GM23338 (cell line): ENCODE data around the gene AQP11. TPM values are rescaled to one million over a fixed set of nuclear protein-coding genes. Genes with fewer than 3 reads are reported as not detected.

Experiments
- ATAC-seq: fragments of 200-7000 bp; cut with Tn5 transposase; 3 replicates; pipeline ENCODE4 v1.9.1; 2020
- DNase-seq: peaks from one replicate; pipeline ENCODE4 v3.0.0-alpha.2; 2015; ENCODE audit warnings: low spot score
- H2AFZ ChIP-seq: fragments of 200-600 bp; sonication (generic); 2 replicates; pipeline ENCODE4 v1.8.0; 2016; ENCODE audit warnings: antibody characterized with exemption, mild to moderate bottlenecking, moderate library complexity
- H3F3A ChIP-seq: fragments of 200-600 bp; sonication (generic); replicated peaks from 2 replicates; pipeline ENCODE4 v1.8.0; 2017; ENCODE audit warnings: antibody characterized with exemption, mixed run types, low read depth
- H3K27ac ChIP-seq: fragments of 200-600 bp; sonication (generic); 2 replicates; pipeline ENCODE4 v1.6.1; 2016; ENCODE audit warnings: low read depth
- H3K27me3 ChIP-seq: fragments of 200-600 bp; sonication (generic); 2 replicates; pipeline ENCODE4 v1.8.0; 2016; ENCODE audit warnings: mild to moderate bottlenecking, mixed run types, moderate library complexity; ENCODE audit not compliant: insufficient read depth
- H3K36me3 ChIP-seq: fragments of 200-600 bp; sonication (generic); 2 replicates; pipeline ENCODE4 v1.8.0; 2016; ENCODE audit warnings: mild to moderate bottlenecking; ENCODE audit not compliant: insufficient read depth
- H3K4me1 ChIP-seq: fragments of 200-600 bp; sonication (generic); 2 replicates; pipeline ENCODE4 v1.8.0; 2016; ENCODE audit warnings: mild to moderate bottlenecking, moderate library complexity; ENCODE audit not compliant: insufficient read depth
- H3K4me2 ChIP-seq: fragments of 200-600 bp; sonication (generic); 2 replicates; pipeline ENCODE4 v1.7.1; 2017; ENCODE audit warnings: mixed run types
- H3K4me3 ChIP-seq: fragments of 200-600 bp; sonication (generic); 2 replicates; pipeline ENCODE4 v1.6.1; 2016; ENCODE audit warnings: mixed run types
- H3K79me2 ChIP-seq: fragments of 200-600 bp; sonication (generic); replicated peaks from 2 replicates; pipeline ENCODE4 v1.8.0; 2017; ENCODE audit warnings: mild to moderate bottlenecking; ENCODE audit not compliant: insufficient read depth
- H3K9me2 ChIP-seq: fragments of 200-600 bp; sonication (generic); 2 replicates; pipeline ENCODE4 v1.8.0; 2017; ENCODE audit not compliant: insufficient read depth
- H4K20me1 ChIP-seq: fragments of 200-600 bp; sonication (generic); replicated peaks from 2 replicates; pipeline ENCODE4 v1.8.0; 2017; ENCODE audit warnings: mild to moderate bottlenecking; ENCODE audit not compliant: insufficient read depth
- H3K27ac Mint-ChIP-seq: 2 replicates; pipeline ENCODE4 v1.8.0; 2020; ENCODE audit warnings: inconsistent platforms, mild to moderate bottlenecking, moderate library complexity, mixed read lengths
- H3K27me3 Mint-ChIP-seq: 3 replicates; pipeline ENCODE4 v1.8.0; 2022; ENCODE audit warnings: low read depth, mild to moderate bottlenecking, moderate library complexity, mixed read lengths, inconsistent platforms; ENCODE audit not compliant: insufficient read depth, poor library complexity
- H3K36me3 Mint-ChIP-seq: 3 replicates; pipeline ENCODE4 v1.8.0; 2021; ENCODE audit warnings: low read depth, mild to moderate bottlenecking, inconsistent platforms, moderate library complexity, mixed read lengths
- H3K4me1 Mint-ChIP-seq: 3 replicates; pipeline ENCODE4 v1.8.0; 2020; ENCODE audit warnings: mild to moderate bottlenecking, inconsistent platforms, mixed read lengths
- H3K4me3 Mint-ChIP-seq: 3 replicates; pipeline ENCODE4 v1.8.0; 2021; ENCODE audit warnings: moderate library complexity, mild to moderate bottlenecking, inconsistent platforms, mixed read lengths
- H3K9me3 Mint-ChIP-seq: 3 replicates; pipeline ENCODE4 v1.8.0; 2020; ENCODE audit warnings: moderate library complexity, mild to moderate bottlenecking, inconsistent platforms, mixed read lengths
- CREB1 ChIP-seq: fragments of 250-450 bp; sonication (Bioruptor Pico); IDR thresholded peaks from 2 replicates; pipeline ENCODE4 v1.5.0; 2020; ENCODE audit warnings: low read depth, mild to moderate bottlenecking, moderate library complexity
- EZH2phosphoT487 ChIP-seq: fragments of 200-600 bp; sonication (generic); IDR thresholded peaks from one replicate; pipeline ENCODE4 v1.8.1; 2018; ENCODE audit warnings: antibody characterized with exemption; ENCODE audit not compliant: unreplicated experiment
- JUNB ChIP-seq: IDR thresholded peaks from one replicate; pipeline ENCODE4 v1.6.1; 2016; ENCODE audit warnings: antibody characterized with exemption; ENCODE audit not compliant: unreplicated experiment
- NANOG ChIP-seq: IDR thresholded peaks from 2 replicates; pipeline ENCODE4 v1.6.1; 2016; ENCODE audit warnings: antibody characterized with exemption, borderline replicate concordance
- POLR2AphosphoS5 ChIP-seq: IDR thresholded peaks from 2 replicates; pipeline ENCODE4 v1.6.1; 2016; ENCODE audit warnings: antibody characterized with exemption, low read depth
- STAT1 ChIP-seq: IDR thresholded peaks from one replicate; pipeline ENCODE4 v1.6.1; 2016; ENCODE audit warnings: antibody characterized with exemption; ENCODE audit not compliant: unreplicated experiment
- ZNF114 ChIP-seq: fragments of 250-450 bp; sonication (Bioruptor Pico); IDR thresholded peaks from 2 replicates; pipeline ENCODE4 v1.5.0; 2020; ENCODE audit warnings: mild to moderate bottlenecking, moderate library complexity
- ZNF331 ChIP-seq: fragments of 250-450 bp; sonication (Bioruptor Pico); IDR thresholded peaks from 2 replicates; pipeline ENCODE4 v1.5.0; 2020; ENCODE audit warnings: low read depth, mild to moderate bottlenecking, moderate library complexity
- polyA plus RNA-seq: library from polyadenylated mRNA; unstranded; fragments of >200 nt; fragmentation: Nextera tagmentation; extraction: Ambion mirVana; gene quantifications from 2 replicates; pipeline ENCODE4 v1.2.1, GENCODE V29; 2016
- total RNA-seq: library from RNA; depleted of rRNA; stranded (reverse); fragments of >200 nt; shearing (Covaris generic); gene quantifications from 2 replicates; pipeline ENCODE4 v1.2.3, GENCODE V29; 2014
- TF ChIP-seq, protein P1 (sequence below): IDR thresholded peaks from 2 replicates; pipeline ENCODE4 v1.6.1; 2016; ENCODE audit warnings: antibody characterized with exemption
- TF ChIP-seq, protein P2 (sequence below): fragments of 250-450 bp; sonication (Bioruptor Pico); IDR thresholded peaks from 2 replicates; pipeline ENCODE4 v1.5.0; 2020; ENCODE audit warnings: mild to moderate bottlenecking, moderate library complexity
- TF ChIP-seq, protein P3 (sequence below): IDR thresholded peaks from one replicate; pipeline ENCODE4 v1.6.1; 2018; ENCODE audit warnings: antibody characterized with exemption; ENCODE audit not compliant: unreplicated experiment
- TF ChIP-seq, protein P4 (sequence below), 2 experiments: fragments of 200-600 bp in 1 of 2; sonication (generic) in 1 of 2; conservative IDR thresholded peaks; 2 replicates each; pipeline versions ENCODE4 v1.5.1 to v1.6.1; 2016 to 2017; ENCODE audit warnings: antibody characterized with exemption in 2 of 2, low read depth in 2 of 2, mild to moderate bottlenecking in 2 of 2, moderate library complexity in 1 of 2

Gene AQP11
- total and polyA plus RNA-seq, 2 experiments from 2014 or later = 1.8 to 3.4 TPM

DNA sequence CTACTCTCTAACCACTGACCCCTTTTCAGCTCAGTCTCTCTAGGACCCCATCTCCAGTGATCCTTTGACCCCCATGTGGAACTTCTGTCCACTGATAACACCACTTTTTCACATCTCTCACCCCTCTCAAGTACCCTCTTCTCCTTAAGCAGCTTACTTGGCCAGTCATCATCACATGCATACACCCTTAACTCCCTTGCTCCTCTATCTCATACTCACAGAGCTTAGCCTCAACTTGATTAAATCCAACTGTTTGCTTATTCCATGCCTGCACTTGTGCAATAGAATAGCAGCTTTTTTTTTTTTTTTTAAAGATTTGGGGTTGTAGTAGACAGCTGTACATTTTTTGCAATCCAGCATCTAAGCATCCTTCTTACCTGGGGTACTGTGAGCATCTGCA, 22.2 kb downstream of the AQP11 start:
- no peaks in the 10 kb centered on the region for H3K4me1 ChIP-seq
- H3K4me2 ChIP-seq = no peak overlapping the region
- H3F3A ChIP-seq = no peaks in the 10 kb centered on the region
- no peak overlapping the region for H3K27ac ChIP-seq
- H3K4me3 ChIP-seq = no peak overlapping the region
- H3K9me2 ChIP-seq = no peaks in the 10 kb centered on the region
- H3K27me3 ChIP-seq = no peaks in the 10 kb centered on the region
- no peak overlapping the region for H3K27ac Mint-ChIP-seq
- ATAC-seq = no peak
- no peaks in the 10 kb centered on the region for H3K27me3 Mint-ChIP-seq
- H3K36me3 ChIP-seq = peaks cover 20% of the 10 kb centered on the region
- TF ChIP-seq POLR2AphosphoS5 = no peak
- TF ChIP-seq CREB1 (CRISPR knock-in tag) = no peak
- TF ChIP-seq EZH2phosphoT487 = no peak
- no peak for TF ChIP-seq STAT1
- no peak for TF ChIP-seq NANOG
- TF ChIP-seq ZNF331 (CRISPR knock-in tag) = no peak
- no peak for TF ChIP-seq ZNF114 (CRISPR knock-in tag)
- no peak for TF ChIP-seq JUNB
- TF ChIP-seq, protein P1, sequence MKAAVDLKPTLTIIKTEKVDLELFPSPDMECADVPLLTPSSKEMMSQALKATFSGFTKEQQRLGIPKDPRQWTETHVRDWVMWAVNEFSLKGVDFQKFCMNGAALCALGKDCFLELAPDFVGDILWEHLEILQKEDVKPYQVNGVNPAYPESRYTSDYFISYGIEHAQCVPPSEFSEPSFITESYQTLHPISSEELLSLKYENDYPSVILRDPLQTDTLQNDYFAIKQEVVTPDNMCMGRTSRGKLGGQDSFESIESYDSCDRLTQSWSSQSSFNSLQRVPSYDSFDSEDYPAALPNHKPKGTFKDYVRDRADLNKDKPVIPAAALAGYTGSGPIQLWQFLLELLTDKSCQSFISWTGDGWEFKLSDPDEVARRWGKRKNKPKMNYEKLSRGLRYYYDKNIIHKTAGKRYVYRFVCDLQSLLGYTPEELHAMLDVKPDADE = no peak
- TF ChIP-seq, protein P2, sequence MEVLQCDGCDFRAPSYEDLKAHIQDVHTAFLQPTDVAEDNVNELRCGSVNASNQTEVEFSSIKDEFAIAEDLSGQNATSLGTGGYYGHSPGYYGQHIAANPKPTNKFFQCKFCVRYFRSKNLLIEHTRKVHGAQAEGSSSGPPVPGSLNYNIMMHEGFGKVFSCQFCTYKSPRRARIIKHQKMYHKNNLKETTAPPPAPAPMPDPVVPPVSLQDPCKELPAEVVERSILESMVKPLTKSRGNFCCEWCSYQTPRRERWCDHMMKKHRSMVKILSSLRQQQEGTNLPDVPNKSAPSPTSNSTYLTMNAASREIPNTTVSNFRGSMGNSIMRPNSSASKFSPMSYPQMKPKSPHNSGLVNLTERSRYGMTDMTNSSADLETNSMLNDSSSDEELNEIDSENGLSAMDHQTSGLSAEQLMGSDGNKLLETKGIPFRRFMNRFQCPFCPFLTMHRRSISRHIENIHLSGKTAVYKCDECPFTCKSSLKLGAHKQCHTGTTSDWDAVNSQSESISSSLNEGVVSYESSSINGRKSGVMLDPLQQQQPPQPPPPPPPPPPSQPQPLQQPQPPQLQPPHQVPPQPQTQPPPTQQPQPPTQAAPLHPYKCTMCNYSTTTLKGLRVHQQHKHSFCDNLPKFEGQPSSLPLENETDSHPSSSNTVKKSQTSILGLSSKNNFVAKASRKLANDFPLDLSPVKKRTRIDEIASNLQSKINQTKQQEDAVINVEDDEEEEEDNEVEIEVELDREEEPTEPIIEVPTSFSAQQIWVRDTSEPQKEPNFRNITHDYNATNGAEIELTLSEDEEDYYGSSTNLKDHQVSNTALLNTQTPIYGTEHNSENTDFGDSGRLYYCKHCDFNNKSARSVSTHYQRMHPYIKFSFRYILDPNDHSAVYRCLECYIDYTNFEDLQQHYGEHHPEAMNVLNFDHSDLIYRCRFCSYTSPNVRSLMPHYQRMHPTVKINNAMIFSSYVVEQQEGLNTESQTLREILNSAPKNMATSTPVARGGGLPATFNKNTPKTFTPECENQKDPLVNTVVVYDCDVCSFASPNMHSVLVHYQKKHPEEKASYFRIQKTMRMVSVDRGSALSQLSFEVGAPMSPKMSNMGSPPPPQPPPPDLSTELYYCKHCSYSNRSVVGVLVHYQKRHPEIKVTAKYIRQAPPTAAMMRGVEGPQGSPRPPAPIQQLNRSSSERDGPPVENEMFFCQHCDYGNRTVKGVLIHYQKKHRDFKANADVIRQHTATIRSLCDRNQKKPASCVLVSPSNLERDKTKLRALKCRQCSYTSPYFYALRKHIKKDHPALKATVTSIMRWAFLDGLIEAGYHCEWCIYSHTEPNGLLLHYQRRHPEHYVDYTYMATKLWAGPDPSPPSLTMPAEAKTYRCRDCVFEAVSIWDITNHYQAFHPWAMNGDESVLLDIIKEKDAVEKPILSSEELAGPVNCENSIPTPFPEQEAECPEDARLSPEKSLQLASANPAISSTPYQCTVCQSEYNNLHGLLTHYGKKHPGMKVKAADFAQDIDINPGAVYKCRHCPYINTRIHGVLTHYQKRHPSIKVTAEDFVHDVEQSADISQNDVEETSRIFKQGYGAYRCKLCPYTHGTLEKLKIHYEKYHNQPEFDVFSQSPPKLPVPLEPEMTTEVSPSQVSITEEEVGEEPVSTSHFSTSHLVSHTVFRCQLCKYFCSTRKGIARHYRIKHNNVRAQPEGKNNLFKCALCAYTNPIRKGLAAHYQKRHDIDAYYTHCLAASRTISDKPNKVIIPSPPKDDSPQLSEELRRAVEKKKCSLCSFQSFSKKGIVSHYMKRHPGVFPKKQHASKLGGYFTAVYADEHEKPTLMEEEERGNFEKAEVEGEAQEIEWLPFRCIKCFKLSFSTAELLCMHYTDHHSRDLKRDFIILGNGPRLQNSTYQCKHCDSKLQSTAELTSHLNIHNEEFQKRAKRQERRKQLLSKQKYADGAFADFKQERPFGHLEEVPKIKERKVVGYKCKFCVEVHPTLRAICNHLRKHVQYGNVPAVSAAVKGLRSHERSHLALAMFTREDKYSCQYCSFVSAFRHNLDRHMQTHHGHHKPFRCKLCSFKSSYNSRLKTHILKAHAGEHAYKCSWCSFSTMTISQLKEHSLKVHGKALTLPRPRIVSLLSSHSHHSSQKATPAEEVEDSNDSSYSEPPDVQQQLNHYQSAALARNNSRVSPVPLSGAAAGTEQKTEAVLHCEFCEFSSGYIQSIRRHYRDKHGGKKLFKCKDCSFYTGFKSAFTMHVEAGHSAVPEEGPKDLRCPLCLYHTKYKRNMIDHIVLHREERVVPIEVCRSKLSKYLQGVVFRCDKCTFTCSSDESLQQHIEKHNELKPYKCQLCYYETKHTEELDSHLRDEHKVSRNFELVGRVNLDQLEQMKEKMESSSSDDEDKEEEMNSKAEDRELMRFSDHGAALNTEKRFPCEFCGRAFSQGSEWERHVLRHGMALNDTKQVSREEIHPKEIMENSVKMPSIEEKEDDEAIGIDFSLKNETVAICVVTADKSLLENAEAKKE (CRISPR knock-in tag) = no peak
- TF ChIP-seq, protein P3, sequence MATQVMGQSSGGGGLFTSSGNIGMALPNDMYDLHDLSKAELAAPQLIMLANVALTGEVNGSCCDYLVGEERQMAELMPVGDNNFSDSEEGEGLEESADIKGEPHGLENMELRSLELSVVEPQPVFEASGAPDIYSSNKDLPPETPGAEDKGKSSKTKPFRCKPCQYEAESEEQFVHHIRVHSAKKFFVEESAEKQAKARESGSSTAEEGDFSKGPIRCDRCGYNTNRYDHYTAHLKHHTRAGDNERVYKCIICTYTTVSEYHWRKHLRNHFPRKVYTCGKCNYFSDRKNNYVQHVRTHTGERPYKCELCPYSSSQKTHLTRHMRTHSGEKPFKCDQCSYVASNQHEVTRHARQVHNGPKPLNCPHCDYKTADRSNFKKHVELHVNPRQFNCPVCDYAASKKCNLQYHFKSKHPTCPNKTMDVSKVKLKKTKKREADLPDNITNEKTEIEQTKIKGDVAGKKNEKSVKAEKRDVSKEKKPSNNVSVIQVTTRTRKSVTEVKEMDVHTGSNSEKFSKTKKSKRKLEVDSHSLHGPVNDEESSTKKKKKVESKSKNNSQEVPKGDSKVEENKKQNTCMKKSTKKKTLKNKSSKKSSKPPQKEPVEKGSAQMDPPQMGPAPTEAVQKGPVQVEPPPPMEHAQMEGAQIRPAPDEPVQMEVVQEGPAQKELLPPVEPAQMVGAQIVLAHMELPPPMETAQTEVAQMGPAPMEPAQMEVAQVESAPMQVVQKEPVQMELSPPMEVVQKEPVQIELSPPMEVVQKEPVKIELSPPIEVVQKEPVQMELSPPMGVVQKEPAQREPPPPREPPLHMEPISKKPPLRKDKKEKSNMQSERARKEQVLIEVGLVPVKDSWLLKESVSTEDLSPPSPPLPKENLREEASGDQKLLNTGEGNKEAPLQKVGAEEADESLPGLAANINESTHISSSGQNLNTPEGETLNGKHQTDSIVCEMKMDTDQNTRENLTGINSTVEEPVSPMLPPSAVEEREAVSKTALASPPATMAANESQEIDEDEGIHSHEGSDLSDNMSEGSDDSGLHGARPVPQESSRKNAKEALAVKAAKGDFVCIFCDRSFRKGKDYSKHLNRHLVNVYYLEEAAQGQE = no peak
- TF ChIP-seq, protein P4, sequence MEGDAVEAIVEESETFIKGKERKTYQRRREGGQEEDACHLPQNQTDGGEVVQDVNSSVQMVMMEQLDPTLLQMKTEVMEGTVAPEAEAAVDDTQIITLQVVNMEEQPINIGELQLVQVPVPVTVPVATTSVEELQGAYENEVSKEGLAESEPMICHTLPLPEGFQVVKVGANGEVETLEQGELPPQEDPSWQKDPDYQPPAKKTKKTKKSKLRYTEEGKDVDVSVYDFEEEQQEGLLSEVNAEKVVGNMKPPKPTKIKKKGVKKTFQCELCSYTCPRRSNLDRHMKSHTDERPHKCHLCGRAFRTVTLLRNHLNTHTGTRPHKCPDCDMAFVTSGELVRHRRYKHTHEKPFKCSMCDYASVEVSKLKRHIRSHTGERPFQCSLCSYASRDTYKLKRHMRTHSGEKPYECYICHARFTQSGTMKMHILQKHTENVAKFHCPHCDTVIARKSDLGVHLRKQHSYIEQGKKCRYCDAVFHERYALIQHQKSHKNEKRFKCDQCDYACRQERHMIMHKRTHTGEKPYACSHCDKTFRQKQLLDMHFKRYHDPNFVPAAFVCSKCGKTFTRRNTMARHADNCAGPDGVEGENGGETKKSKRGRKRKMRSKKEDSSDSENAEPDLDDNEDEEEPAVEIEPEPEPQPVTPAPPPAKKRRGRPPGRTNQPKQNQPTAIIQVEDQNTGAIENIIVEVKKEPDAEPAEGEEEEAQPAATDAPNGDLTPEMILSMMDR (conservative IDR thresholded peaks at IDR 0.05; ENCODE audit: low read depth in 2 of 2) = no peak
- H3K4me1 Mint-ChIP-seq = no peaks in the 10 kb centered on the region
- DNase-seq = no peak
- no peaks in the 10 kb centered on the region for H3K79me2 ChIP-seq
- no peak overlapping the region for H3K4me3 Mint-ChIP-seq
- no peak overlapping the region for H2AFZ ChIP-seq
- no peaks in the 10 kb centered on the region for H4K20me1 ChIP-seq
- H3K9me3 Mint-ChIP-seq = no peaks in the 10 kb centered on the region
- H3K36me3 Mint-ChIP-seq = peaks cover 35% of the 10 kb centered on the region
